ENCODE results near the gene KIFC1.

The KIFC1 gene

DNA sequence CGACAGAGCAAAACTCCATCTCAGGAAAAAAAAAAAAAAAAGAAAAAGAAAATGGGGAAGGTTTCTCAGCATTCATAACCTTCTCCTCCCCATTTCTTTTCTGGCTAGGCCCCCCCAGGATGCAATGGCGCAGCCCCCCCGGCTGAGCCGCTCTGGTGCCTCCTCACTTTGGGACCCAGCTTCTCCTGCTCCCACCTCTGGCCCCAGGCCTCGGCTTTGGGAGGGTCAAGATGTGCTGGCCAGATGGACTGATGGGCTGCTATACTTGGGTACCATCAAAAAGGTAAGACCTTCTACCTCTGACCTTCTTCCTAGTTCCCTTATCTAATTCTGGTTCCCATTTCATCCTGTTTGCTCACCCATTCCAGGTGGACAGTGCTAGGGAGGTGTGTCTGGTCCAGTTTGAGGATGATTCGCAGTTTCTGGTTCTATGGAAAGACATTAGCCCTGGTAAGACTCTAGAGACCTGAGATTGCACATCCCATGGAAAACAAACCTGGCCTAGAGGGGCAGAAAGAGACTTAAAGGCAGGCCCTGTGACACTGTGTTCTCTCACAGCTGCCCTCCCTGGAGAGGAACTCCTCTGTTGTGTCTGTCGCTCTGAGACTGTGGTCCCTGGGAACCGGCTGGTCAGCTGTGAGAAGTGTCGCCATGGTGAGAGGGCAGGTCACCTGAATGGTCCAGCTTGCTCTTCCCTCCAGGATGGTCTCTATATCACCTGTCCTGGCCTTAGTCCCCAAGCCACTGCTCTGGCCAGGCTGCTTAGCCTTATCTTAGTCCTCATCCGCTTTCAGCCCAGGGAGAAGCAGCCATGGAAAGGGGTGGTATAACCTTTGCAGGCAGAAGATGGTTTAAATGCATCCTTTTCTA lies 20.8 kb downstream of the KIFC1 start:
- no peak for DNase-seq

- no peak for DNase-seq
These were observed 21.9 kb downstream of the KIFC1 start for GRCh38 chr6:33413241-33414120.

GRCh38 chr6:33414592-33415271 lies 23.1 kb downstream of the KIFC1 start:
- no peak for DNase-seq

- DNase-seq: no peak
These were observed 24.2 kb downstream of the KIFC1 start for GRCh38 chr6:33415831-33416230.

DNA sequence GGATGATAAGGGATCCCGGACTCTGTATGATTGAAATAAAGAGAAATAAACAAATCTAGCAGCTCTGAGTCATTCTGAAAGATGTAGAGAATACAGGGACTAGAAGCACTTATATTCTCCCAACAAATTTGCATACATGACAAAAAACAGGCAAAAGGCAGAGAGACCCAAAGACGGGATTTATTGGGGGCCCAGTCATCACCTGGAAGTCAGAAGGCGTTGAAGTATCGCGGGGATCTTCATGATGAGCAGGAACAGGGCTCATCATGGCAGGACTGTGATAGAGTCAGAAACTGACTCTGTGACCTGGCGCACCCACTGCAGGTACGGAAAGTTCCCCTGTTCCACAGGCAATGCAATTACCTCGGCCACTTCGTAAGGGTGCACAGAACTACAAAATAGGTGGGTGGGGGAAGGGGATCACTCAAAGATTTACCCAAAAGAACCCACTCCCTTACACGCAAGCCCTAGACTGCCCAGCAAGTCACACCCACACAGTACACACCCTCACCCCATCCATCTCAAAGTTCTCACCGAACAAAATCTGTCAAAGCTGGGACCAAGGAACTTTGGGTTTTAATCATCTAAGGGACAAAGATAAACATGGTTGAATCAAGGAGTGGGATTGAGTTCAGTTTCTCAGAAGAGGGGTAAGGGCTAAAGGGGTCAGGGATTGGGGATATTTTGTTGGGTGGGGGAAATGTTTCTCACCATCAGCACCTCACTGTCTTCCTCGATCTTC lies 24.9 kb downstream of the KIFC1 start:
- DNase-seq: no peak

DNA sequence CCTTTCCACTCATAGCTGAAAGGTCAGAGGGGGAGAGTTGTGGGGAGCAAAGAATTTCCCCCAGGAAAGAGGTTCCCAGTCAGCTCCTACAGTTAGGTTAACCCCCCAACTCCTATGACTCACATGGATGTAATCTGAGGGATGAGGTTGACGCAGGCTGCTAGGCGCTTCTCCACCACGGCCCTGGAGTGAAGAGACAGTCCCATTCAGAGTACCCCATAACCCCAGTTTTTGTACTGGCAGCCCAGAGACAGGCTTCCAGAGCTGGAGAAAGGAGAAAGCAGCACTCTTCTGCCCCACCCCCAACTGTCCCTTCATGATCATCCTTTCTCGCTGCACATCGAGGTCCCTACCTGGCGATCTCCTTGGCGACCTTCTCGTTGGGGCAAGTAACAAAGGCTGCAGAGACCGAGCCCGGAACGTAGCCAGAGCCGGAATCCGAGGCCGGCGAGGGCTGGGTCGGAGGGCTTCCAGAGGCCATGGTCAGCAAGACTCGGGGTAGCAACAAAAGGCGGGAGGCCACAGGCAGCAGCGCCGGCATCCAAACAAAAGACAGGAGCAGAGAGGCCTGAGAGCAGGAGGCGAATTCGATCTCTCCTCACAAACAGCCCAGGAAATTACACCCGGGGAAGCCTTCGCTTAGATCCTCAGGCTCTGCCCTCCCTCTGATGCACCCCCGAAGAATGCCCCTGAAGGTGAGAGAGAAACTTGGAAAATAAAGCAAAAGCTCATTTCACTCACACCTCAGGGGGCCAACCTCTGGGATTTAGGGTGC lies 25.7 kb downstream of the KIFC1 start:
- peak in 1 of 2 donors; percentile 11 for DNase-seq

GRCh38 chr6:33417903-33418689 lies 26.5 kb downstream of the KIFC1 start, which contains the start of gene CUTA:
CUTA (minus strand) TSS chr6:33418107; CDS start chr6:33418000, 107 bp downstream.
- DNase-seq: peak; percentile 83 to 97

GRCh38 chr6:33418690-33419291 lies 27.2 kb downstream of the KIFC1 start:
- no peak for DNase-seq

DNA sequence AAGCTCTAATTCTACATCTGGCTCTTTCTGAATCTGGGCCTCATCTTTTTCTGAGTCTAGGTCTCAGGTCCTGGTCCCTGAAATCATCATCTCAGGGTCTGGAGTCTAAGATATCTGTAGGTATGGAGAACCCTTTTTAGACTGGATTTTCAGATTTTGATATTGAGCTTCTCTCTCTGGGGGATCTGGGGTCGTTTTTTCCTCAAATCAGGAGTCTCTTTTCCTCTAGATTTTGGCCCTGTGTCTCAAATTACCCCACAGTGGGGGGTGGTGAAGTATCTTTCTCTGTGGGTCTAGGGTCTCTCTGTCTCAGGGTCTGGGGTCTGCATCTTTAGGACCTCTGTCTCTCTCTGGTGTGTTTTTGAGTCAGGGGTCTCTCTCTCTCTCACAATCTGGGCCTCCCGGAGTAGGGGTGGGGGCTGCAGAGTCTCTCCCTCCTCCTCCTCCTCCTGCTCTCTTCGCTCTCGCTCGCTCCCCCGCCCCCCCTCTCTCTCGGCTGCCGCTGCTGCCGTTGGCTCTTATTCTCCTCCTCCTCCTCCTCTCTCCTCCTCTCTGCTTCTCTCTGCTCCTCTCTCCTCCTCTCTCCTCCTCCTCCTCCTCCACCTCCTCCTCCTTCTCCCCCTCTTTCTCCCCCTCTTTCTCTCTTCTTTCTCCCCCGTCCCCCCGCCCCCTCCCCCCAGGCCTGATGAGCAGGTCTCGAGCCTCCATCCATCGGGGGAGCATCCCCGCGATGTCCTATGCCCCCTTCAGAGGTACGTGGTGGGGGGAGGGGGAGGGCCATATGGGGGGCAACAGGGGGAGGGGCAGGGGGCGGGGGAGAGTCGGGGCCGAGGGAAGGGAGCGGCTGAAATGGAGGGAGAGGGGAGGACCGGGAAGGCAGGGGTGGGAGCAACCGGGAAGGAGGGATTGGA lies 28.2 kb downstream of the KIFC1 start, which contains the start of gene SYNGAP1:
TSS of gene SYNGAP1 (plus strand) at position 486 of the 911 bp plus-strand sequence. CDS start at position 686, 200 bp downstream.
- DNase-seq: no peak

- no peak for DNase-seq
These were observed 29.1 kb downstream of the KIFC1 start for GRCh38 chr6:33420491-33421343.

DNA sequence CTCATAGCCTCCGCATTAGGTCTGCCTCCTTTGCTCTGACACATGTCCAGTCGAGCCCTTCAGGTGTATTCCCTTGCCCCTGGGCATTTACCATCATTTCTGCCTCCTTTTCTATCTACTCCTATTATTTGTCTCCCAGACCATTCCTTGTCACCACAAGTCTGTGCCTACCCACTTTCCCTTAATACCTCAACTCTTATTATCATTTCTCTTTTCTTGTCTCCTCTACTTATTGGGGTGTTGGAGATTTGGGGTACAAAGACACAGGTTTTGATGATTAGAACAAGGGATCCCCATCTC lies 29.7 kb downstream of the KIFC1 start:
- DNase-seq: no peak

DNA sequence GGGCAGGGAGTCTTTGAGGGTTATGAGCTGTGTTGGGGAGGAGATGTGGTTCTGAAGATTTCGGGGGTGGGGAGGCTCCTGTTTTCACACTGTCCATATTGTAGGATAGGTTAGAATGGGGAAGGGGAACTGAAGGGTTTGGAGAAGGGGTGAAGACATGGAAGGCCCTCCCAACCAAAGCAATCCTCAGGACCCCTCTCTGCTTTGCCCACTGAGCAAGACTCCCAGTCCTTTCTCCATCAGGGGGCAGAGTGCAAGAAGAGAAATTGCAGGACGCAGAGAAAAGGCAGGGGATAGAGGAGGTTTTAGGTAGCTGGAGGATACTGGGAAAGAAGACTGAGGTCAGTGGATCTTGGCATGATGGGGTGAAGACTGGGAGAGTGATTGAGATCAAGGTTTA lies 32.2 kb downstream of the KIFC1 start:
- DNase-seq: no peak

DNA sequence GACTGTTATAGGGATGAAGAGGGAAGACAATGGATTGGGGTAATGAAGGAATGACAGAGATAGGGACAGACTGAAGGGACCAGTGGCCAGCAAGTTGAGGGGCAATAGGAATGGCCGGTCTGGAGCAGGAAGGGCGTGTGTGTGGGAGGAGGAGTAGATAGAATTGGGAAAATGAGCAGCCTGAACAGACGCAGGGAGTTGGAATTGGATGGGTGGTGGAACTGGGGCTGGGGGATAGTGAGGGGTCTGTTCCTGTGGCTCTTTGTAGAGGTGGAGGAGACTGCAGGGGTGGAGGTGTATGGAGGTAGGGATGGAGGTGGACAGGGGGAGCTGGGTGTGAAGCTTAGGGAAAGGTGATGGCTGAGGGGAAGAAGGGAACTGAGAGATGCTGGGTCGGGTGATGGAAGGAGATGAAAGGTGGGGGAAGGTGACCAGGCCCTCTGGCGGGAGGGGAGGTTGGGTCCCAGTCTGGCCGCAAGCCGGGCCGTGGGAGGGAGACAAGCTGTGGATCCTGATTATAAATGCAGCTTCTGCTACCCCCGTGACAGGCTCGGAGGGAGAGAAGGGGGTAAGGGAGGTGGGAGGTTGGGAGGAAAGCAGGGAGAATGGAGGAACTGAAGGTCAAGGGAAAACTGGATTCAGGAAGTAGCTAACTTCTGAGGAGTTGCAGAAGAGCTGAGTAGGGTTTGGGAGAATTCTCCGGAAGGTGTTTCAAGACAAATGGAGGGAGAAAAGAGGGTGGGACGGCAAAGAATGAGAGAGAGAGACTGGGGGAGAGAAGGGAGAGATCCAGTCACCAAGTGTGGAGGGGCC lies 33.4 kb downstream of the KIFC1 start:
- no peak for DNase-seq

GRCh38 chr6:33425668-33426577 lies 34.3 kb downstream of the KIFC1 start:
- DNase-seq: peak; percentile 60 to 85

DNA sequence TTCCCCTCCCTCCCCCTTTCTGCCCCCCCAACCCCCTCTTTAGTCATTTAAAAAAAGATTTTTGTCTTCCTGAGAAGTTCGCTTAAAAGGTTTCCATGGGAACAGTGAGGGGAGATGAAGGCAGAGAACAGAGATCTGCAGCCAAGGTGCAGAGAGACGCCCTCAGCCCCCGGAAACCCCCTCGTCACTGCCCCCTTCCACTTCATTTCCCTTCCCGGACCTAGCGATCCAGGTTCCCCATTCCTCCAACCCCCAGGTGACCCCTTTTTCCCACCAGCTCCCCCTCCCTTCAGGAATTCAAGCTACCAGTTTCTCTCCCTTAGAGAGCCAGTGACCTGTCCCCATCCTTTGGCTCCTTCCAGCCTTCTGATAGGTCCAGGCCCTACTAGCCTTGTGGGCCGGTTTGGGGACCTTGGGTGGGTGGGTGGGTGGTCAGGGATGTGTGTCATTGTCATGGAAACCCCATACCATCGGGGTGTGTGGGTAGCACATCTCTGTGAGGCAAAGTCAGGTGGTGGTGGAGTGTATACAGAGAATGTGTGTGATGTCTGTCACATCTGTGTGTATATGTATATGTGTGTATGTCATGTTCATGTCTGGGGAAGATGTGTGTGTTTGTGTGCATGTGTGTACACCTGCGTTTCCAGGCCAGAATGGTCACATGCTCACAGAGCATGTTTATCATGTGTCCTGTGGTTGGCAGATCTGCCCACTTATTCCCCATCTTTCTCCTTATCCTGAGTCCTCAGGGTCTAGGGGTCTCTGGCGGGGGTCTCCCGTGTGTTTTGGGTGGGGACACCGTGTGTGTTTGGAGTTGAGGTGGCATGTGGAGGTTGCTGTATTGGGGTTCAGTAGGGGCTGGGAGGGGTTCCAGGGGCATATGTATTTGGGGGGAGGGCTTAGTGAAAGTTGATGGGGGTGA lies 35.2 kb downstream of the KIFC1 start:
- no peak for DNase-seq

All from bone marrow (tissue), 2 donors.